ENCODE results near the gene SLC10A3.
A peak's percentile ranks its signal among the peaks of the same experiment; 100 is the strongest.

Gene SLC10A3

GRCh38 chrX:154486396-154487207 lies 3.8 kb downstream of the SLC10A3 start, which contains the start of gene UBL4A:
Gene UBL4A, minus strand, starts transcription at chrX:154486615. Its CDS starts 31 bp downstream, at chrX:154486584.
- CTCF ChIA-PET: interaction anchor here (0.6 to 2.1 kb wide), 6 partner anchors 9 to 732 kb away, joined by 3 to 6 read pairs (median 4); no protein-coding TSS in a partner anchor
- H3K4me1 ChIP-seq (ENCODE audit: control insufficient read depth, insufficient read depth, low read length): no peaks in the 10 kb centered on the region; the same call in 1 of the 2 replicates
- peaks cover 0 to 38% of the 10 kb centered on the region in 2 experiments; a peak in 1 of 3 replicates for H3K36me3 ChIP-seq (ENCODE audit: control insufficient read depth in 2 of 2, insufficient read depth in 1 of 2, low read length in 2 of 2)
- peak within 1 kb of the TSS; percentile 94; the same call in 1 of the 2 replicates for H3K27ac ChIP-seq (ENCODE audit: extremely low read depth, low read depth, low read length)
- no peaks in the 10 kb centered on the region; the same call in 1 of the 2 replicates for H3K9me3 ChIP-seq (ENCODE audit: control insufficient read depth, insufficient read depth, low read depth, low read length)
- H3K4me3 ChIP-seq (ENCODE audit: low read depth, low read length): peak within 1 kb of the TSS; percentile 55
- POLR2A ChIA-PET: interaction anchor here (0.7 to 3.1 kb wide), 12 partner anchors 8 to 116 kb away, joined by 3 to 10 read pairs (median 4); partner anchors contain the start of genes FAM3A, LAGE3, PLXNA3 and RPL10
- peak; percentile 68 for TF ChIP-seq ZEB2 (tag by site-specific recombination; IDR thresholded peaks at IDR 0.05)
- TF ChIP-seq ZBTB7A (tag by site-specific recombination; IDR thresholded peaks at IDR 0.05; ENCODE audit: low read depth): 0 out of 2 replicates have a peak, but pooled peaks have one; percentile 20
- TF ChIP-seq KLF10 (tag by site-specific recombination; IDR thresholded peaks at IDR 0.05): peak; percentile 73
- no peak for TF ChIP-seq ZNF324 (tag by site-specific recombination; IDR thresholded peaks at IDR 0.05)
- TF ChIP-seq GLIS2 (tag by site-specific recombination; IDR thresholded peaks at IDR 0.05): peak; percentile 98
- TF ChIP-seq GLIS1 (tag by site-specific recombination; IDR thresholded peaks at IDR 0.05): peak; percentile 96
- TF ChIP-seq SP7 (tag by site-specific recombination; IDR thresholded peaks at IDR 0.05): peak; percentile 71
- TF ChIP-seq HIC1 (tag by site-specific recombination; IDR thresholded peaks at IDR 0.05): peak; percentile 68; the same call in 1 of the 2 replicates
- TF ChIP-seq ZBTB1 (tag by site-specific recombination; IDR thresholded peaks at IDR 0.05): no peak
- TF ChIP-seq ZNF704 (tag by site-specific recombination; IDR thresholded peaks at IDR 0.05): no peak
- TF ChIP-seq OVOL3 (tag by site-specific recombination; IDR thresholded peaks at IDR 0.05): no peak
- TF ChIP-seq HOXD13 (CRISPR knock-in tag; IDR thresholded peaks at IDR 0.05; ENCODE audit: borderline replicate concordance): no peak
- peak; percentile 36; the same call in 1 of the 2 replicates for TF ChIP-seq ZNF76 (tag by site-specific recombination; IDR thresholded peaks at IDR 0.05; ENCODE audit: borderline replicate concordance, low read depth)
- no peak for TF ChIP-seq ZNF626 (tag by site-specific recombination; IDR thresholded peaks at IDR 0.05)
- TF ChIP-seq ZSCAN18 (tag by site-specific recombination; IDR thresholded peaks at IDR 0.05): no peak
- 0 out of 2 replicates have a peak, but pooled peaks have one; percentile 29 for TF ChIP-seq ZNF501 (tag by site-specific recombination; IDR thresholded peaks at IDR 0.05)
- TF ChIP-seq ZBTB20 (tag by site-specific recombination; IDR thresholded peaks at IDR 0.05): peak; percentile 24; the same call in 1 of the 2 replicates
- no peak for TF ChIP-seq KLF7 (tag by site-specific recombination; IDR thresholded peaks at IDR 0.05; ENCODE audit: borderline replicate concordance)
- TF ChIP-seq INSM2 (tag by site-specific recombination; IDR thresholded peaks at IDR 0.05): no peak
- TF ChIP-seq ZNF398 (tag by site-specific recombination; IDR thresholded peaks at IDR 0.05): peak; percentile 91
- TF ChIP-seq ZNF624 (tag by site-specific recombination; IDR thresholded peaks at IDR 0.05): no peak
- TF ChIP-seq ZNF843 (tag by site-specific recombination; IDR thresholded peaks at IDR 0.05): no peak
- TF ChIP-seq BCL6B (tag by site-specific recombination; IDR thresholded peaks at IDR 0.05): no peak
- peak; percentile 71 for TF ChIP-seq ZIC2 (tag by site-specific recombination; IDR thresholded peaks at IDR 0.05)
- TF ChIP-seq ZNF692 (tag by site-specific recombination; IDR thresholded peaks at IDR 0.05): peak; percentile 51; the same call in 1 of the 2 replicates
- TF ChIP-seq ZNF664 (tag by site-specific recombination; IDR thresholded peaks at IDR 0.05): no peak

All from HEK293 (cell line).